HG03558 (cell line): ENCODE measurements around the gene DEPDC5.
"Not testable (repeated sequence)": the region's sequence is repeated elsewhere in the genome, so short reads cannot be mapped to it uniquely, and the experiment has no call there.

Source experiments
- ATAC-seq: cut with Tn5 transposase; IDR thresholded peaks from one replicate; pipeline ENCODE4 v1.9.1; 2021; ENCODE audit warnings: moderate number of reproducible peaks; ENCODE audit not compliant: unreplicated experiment; ENCODE audit errors: extremely low read depth

Gene DEPDC5

DNA sequence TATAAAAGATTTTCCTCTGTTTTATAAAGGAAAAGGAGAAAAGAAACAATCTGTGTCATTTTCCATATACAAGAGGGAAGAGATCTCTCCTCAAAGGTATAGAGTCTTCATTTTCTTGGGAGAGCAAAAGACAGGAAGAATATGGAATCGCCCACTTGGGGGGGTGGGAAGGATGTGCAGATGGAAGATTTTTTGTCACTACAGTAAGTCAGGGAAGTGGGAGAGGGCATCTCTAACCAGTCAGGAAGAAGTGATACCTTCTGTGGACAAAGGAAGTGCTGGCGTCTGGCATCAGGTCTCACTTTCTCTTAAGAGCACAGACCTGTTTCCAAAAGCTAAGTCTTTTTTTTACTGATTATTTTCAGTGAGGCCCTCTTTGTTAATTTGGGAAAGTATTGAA, 5.3 kb upstream of the DEPDC5 start:
- no peak for ATAC-seq

DNA sequence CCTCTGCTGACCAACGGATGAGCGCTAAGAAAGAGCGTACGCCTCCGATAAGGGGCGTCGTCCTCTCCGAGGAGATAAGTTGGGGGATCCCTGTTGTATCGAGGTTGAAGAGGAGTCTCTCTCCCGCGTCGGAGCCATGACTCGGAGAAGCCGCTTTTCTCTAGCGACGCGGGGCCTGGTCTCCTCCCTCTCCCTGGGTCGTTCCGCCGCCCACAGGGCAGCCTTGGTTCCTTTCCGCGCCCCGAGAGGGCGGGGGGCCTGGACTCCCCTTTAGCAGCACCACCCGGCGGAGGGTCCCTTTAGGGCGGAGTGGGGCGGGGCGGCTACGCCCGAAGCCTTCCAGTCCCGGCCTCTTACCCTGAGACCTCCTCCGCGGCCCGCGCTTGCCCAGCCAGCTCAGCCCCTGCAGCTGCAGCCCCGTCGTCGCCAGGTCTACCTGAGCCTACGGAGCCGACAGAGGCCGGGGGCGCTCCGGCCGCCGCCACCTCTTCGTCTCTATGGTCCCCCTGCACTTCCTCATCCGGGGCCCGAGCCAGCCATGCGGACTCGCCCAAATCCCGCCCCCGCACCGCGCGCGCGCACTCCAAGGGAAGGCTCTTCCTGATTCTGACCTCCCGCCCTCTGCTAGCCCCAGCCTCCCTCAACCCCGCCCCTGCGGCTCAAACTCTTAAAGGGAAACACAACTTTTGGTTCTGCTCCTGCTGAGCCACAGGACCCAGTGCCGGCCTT, 4.0 kb upstream of the DEPDC5 start, which contains the start of gene PRR14L:
Gene PRR14L (minus strand): TSS at position 497 of the 729 bp plus-strand sequence. CDS start 11,272 bp downstream, outside the sequence.
- ATAC-seq, result peak; percentile 37

DNA sequence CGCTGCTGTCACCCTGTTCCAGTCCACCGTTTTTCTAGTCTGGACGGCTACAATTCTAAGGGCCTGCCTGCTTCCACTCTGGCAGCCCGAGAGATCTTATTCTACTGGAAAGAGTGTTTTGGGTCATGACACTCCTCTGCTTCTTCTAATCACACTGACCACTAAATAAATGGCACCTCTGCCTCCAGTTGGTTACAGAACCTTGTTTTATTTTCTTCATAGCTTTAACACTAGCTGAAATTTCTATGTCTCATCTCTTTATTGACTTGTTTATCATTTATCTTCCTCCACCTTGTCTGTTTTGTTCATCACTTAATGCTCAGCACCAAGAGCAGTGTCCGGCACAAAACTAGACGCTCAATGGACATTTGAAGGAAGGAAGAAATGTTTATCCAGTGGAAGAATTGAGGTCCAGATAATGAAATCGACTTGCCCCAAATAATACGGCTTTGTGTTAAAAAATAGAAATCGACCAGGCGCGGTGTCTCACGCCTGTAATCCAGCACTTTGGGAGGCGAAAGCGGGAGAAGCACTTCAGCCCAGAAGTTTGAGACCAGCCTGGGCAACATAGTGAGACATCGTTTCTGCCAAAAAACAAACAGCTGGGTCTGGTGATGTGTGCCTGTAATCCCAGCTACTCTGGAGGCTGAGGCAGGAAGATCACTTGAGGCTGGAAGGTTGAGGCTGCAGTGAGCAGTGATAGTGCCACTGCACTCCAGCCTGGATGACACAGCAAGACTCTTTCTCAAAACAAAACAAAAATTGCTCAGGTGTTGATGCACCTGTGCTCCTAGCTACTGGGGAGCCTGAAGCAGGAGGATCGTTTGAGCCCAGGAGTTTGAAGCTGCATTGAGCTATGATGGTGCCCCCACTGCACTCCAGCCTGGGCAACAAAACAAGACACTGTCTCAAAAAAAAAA, 3.2 kb upstream of the DEPDC5 start:
- ATAC-seq, result no peak

DNA sequence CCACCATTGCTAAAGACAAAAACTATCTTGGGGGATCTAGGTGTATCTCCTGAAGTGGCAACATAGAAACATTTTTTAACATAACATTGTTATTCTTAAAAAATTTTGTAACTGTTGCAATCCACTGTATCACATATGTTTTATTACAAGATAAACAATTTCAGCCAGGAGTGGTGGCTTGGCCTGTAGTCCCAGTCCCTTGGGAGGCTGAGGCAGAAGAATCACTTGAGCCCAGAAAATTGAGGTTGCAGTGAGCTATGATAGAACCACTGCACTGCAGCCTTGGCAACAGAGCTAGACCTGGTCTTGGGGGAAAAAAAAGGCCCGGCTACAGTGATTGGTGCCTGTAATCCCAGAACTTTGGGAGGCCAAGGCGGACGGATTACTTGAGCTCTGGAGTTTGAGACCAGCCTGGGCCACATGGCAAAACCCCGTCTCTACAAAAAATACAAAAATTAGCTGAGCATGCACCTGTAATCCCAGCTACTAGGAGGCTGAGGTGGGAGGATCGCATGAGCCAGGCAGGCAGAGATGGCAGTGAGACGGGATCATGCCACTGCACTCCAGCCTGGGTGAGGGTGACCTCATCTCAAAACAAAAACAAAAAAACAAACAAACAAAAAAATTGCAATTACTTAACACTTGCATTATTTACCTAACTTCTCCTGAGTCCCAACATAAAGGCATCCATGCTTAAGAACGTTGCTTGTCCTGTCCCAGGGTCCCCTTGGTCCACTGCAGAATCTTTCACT, 1.5 kb upstream of the DEPDC5 start:
- ATAC-seq, result no peak

DNA sequence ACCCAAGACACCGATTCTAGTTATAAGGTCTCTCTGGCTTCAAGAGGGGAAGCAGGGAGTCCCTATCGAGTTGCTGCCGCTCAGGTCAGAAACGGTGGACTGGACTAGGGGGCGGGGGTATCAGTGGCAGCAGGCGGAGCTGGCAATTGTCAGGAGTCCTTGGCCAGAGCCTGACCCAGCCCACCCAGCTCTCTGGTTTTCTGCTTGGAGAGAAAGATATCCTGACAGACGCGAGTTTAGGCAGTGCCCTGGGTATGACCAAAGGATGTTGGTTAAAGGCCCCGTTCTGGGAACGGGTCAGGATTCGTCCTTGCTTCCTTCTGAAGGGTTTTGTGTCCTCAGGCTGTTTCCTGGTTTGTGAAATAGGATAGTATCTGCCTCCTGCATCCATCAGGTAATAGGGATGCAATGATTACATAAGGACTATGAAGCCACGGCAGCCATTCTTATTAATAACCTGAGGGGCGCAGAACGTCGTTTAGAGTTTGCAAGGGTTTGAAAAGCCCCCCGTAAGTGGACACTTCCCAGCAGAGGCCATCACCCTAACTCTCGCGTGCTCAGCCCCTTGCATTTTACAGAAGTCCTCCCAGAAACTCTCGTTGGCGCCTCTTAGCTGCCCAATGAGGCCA, 700 bp upstream of the DEPDC5 start:
- no peak for ATAC-seq

DNA sequence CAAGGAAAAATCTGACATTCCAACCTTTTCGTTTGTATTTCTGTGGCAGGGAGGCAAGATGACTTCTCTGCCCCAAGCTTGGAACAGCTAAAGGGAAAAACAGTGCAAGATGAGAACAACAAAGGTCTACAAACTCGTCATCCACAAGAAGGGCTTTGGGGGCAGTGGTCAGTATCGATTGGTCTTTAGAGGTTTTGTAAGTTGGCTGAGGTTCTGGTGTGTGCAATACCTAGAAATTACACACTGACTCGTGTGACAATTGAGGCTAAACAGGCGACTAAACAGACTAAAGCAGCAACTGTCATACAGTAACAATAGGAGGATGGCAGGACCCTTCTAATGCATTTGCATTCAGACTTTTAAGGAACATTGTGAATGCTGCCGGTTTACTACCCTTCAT, 994 bp downstream of the DEPDC5 start:
- no peak for ATAC-seq

DNA sequence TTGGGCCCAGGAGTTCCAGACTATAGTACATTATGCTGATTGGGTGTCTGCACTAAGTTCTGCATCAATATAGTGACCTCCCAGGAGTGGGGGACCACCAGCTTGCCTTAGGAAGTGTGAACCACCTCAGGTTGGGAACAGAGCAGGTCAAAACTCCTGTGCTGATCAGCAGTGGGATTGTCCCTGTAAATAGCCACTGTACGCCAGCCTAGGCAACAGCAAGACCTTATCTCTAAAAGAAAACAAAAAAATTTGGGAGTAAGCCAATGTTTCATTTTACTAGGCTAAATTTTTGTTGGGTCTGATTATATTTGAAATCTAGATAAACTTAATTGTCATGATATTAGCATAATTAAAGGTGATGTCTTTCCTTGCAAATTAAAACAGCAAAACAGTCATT, 3.4 kb downstream of the DEPDC5 start:
- ATAC-seq, result no peak

DNA sequence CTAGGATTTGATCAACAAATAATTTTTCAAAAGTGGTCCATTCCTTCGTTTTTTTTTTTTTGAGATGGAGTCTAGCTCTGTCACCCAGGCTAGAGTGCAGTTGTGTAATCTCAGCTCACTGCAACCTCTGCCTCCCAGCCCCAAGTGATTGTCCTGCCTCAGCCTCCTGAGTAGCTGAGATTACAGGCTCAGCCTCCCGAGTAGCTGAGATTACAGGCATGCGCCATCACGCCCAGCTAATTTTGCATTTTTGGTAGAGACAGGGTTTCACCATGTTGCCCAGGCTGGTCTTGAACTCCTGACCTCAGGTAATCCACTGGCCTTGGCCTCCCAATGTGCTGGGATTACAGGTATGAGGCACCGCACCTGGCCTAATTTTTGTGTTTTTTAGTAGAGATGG, 5.0 kb downstream of the DEPDC5 start:
- not testable (repeated sequence) for ATAC-seq

DNA sequence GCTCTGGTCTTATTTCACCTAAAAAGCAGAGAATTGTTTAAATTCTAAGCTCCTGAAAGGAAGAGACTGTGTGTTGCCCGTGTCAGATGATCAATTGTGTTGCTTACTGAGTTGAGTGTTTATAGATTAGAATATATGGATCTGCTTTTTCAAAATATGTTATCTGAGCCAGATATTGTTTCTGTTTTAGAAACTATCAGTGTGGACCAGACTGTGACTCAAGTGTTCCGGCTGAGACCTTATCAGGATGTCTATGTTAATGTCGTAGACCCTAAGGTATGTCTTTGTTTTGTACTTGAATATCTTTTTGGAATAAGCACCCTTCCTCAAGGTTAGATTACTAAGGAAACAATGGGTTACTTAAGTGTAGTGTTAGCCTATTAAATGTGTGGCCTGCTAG, 11.0 kb downstream of the DEPDC5 start:
- ATAC-seq, result no peak

DNA sequence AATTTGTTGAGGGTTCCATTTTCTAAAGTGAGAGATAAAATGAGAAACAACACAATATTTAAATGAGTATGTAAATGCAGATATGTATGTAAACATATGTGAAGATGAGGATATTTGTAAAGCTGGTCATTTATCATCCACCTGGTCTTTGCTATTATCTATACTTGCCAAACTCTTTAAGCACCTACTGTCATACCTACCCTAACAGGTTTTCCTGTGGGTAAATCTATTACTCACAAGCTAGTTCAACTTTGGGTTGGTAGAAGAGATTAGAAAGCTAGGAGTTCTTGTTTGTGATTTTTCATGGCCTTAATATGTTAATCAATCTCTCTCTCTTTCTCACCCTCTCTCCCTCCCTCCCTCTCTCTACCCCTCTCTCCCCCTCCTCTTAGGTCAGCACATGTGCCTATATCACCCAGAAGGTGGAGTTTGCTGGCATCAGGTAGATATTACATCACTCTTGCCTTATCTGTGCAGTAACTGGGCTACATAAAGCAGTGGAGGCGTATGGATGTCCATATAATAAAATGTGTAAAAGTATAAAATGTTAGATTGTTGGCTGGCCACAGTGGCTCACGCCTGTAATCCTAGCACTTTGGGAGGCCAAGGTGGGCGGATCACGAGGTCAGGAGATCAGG, 14.7 kb downstream of the DEPDC5 start:
- ATAC-seq, result no peak

DNA sequence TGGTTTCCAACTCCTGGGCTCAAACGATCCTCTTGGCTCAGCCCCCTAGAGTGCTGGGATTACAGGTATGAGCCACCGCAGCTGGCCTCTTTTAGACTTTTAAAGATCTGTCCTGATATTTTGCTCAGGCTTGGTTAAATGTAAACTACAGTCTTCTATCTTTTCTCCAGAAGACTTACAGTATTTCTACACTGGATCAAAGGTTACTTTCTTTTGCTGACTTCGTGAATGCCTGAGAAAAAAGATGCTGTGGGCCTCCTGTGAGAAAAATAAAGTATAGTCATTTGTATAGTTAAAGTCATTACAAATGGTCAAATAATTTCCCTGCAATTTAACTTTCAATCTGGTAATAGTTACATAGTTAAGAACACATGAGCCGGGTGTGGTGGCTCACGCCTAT, 19.6 kb downstream of the DEPDC5 start:
- no peak for ATAC-seq

DNA sequence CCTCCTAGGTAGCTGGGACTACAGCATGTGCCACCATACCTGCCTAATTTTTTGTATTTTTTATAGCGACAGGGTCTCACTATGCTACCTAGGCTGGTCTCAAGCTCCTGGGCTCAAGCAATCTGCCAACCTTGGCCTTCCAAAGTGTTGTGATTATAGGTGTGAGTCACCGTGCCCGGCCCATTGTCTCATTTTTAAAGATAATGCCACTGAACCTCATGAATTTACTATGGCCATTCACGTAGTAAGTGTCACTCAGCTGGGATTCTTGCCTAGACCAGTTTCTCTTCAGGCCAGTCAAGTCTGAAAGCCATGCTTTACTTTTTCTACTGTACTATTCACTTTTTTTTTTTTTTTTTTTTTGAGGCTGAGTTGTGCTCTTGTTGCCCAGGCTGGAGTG, 22.4 kb downstream of the DEPDC5 start:
- no peak for ATAC-seq

DNA sequence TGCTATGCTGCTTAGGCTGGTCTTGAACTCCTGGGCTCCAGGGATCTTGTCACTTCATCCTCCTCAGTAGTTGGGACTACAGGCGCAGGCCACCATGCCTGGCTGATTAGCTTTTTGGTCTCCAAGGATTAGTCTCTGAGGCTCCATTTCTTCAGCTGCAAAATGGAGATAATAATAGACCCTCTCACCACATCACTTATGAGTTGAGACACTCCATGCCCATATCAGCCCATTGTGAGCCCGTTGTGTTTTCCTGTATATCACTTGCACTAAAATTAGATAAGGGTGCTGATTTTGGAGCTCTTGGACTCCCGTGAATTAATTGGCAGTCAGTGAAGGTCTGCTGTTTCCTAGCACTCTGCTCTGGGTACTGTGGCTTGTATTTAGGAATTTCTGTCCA, 36.0 kb downstream of the DEPDC5 start:
- no peak for ATAC-seq

DNA sequence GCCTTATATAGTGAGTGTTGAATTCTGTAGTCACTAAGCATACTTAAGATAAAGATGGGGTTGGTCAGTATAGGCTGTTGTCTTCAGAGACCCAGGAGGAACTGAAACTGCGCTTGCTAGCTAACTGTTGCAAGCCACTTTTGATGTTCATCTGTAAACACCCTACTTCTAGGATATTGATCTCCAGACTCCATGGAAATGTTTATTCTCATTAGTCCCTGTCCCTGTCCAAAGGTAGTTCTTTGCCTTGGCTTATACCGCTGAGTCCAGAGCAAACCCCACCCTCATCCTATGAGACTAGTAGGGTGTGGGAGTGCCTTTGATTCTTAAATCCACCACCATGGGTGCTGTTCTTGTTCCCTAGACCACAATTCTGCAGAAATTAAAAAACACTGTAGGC, 36.4 kb downstream of the DEPDC5 start:
- ATAC-seq, result no peak

DNA sequence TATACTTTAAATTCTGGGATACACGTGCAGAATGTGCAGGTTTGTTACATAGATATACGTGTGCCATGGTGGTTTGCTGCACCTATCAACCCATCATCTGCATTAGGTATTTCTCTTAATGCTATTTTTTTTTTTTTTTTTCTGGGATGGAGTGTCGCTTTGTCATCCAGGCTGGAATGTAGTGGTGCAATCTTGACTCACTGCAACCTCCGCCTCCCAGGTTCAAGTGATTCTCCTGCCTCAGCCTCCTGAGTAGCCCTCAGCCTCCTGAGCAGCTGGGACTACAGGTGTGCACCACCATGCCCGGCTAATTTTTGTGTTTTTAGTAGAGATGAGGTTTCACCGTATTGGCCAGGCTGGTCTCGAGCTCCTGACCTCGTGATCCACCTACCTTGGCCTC, 45.5 kb downstream of the DEPDC5 start:
- not testable (repeated sequence) for ATAC-seq

DNA sequence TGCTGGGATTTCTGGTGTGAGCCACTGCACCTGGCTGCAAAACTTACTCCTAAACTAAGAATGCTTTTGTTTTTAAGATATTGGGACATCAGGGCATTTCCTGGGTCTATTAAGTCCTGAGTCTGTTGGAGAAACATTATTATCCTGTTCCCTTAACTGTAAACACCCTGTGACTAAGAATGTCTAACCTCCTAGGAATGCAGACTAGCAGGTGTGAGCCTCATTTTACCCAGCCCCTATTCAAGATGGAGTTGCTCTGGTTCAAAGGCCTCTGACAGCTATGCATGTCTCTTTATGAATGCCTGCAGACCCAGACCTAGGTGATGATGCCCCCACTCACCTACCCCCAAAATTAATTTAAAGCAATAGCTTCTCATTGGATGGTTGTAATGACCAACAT, 46.2 kb downstream of the DEPDC5 start:
- ATAC-seq, result no peak

DNA sequence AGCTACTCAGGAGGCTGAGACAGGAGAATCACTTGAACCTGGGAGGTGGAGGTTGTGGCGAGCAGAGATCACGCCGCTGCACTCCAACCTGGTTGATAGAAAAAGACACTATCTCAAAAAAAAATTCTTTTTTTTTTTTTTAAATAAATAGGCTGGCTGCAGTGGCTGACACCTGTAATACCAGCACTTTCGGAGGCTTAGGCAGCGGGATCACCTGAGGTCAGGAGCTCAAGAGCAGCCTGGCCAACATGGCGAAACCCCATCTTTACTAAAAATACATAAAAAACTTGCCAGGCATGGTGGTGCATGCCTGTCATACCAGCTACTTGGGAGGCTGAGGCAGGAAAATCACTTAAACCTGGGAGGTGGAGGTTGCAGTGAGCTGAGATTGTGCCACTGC, 47.0 kb downstream of the DEPDC5 start:
- not testable (repeated sequence) for ATAC-seq

DNA sequence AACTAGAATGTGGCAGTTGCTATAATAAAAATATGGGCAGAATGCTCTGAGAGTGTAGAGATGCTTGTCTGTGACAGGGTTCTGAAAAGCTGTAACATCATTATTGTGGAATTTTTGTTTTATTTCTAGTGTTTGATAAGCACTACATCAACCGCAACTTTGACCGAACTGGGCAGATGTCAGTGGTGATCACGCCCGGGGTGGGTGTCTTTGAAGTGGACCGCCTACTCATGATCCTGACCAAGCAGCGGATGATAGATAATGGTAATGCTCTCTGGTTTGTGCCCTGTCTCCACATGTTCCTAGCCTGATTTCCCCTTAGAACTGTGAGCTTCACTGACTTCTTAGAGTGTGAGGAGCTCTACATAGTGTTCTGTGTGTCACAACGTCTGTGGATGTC, 48.8 kb downstream of the DEPDC5 start:
- no peak for ATAC-seq

DNA sequence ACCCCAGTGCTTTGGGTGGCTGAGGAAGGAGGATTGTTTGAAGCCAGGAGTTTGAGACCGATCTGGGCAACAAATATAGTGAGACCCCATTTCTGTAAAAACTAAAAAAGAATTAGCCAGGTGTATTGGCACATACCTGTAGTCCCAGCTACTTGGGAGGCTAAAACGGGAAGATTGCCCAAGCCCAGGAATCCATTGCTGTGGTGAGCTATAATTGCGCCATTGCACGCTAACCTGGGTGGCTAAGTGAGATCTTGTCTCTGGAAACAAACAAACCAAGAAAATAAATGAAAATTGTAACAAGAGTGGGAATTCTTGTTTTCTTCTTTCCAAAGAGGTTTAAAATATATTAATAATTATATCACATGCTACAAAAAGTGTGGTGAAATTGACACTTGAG, 52.9 kb downstream of the DEPDC5 start:
- no peak for ATAC-seq
